Measurements from ENCODE around the gene HFE. TPM values are rescaled to one million over a fixed set of nuclear protein-coding genes. Genes with fewer than 3 reads are reported as not detected.
A peak's percentile ranks its signal among the peaks of the same experiment; 100 is the strongest.

Gene HFE
- total RNA-seq, 1 experiment from 2014 or later: not detected

- Histone ChIP-seq H4K20me1 (ENCODE audit: low read length) (peaks cover 17% of the 10 kb centered on the region), H3K9ac (ENCODE audit: low read length) (peak overlapping the region; percentile 89), H3K79me2 (ENCODE audit: low read length) (peaks cover 36% of the 10 kb centered on the region), H3K36me3 (ENCODE audit: low read depth, low read length) (peaks cover 3% of the 10 kb centered on the region; the same call in 1 of the 2 replicates), H3K9me3 (ENCODE audit: low read length) (no peaks in the 10 kb centered on the region), H3K27me3 (ENCODE audit: low read length) (no peaks in the 10 kb centered on the region), H3K27ac (ENCODE audit: low read length) (peak overlapping the region; percentile 94), H3K4me1 (ENCODE audit: insufficient read depth, low read length) (peaks cover 38% of the 10 kb centered on the region), H3K4me2 (ENCODE audit: low read length) (peak overlapping the region; percentile 80), H2AFZ (ENCODE audit: low read length) (peak overlapping the region; percentile 54), H3K4me3 (ENCODE audit: low read length) (peak overlapping the region; percentile 96), H3K9me2 (replicated peaks; ENCODE audit: low read length) (no peaks in the 10 kb centered on the region), H3F3A (ENCODE audit: low read length, unreplicated experiment) (peaks cover 5% of the 10 kb centered on the region)
- no peak for ATAC-seq
- intact Hi-C loops (cut with micrococcal nuclease): loop anchor here (1.0 to 10.0 kb wide), 3 partner anchors 65 to 1714 kb away; a partner anchor contains a TSS
- ChIA-PET CTCF (no interaction called here), POLR2A (ENCODE audit: unreplicated experiment) (no interaction called here)
- no TSS peak for BruUV-seq (replicated peaks)
- TF ChIP-seq, protein P1, sequence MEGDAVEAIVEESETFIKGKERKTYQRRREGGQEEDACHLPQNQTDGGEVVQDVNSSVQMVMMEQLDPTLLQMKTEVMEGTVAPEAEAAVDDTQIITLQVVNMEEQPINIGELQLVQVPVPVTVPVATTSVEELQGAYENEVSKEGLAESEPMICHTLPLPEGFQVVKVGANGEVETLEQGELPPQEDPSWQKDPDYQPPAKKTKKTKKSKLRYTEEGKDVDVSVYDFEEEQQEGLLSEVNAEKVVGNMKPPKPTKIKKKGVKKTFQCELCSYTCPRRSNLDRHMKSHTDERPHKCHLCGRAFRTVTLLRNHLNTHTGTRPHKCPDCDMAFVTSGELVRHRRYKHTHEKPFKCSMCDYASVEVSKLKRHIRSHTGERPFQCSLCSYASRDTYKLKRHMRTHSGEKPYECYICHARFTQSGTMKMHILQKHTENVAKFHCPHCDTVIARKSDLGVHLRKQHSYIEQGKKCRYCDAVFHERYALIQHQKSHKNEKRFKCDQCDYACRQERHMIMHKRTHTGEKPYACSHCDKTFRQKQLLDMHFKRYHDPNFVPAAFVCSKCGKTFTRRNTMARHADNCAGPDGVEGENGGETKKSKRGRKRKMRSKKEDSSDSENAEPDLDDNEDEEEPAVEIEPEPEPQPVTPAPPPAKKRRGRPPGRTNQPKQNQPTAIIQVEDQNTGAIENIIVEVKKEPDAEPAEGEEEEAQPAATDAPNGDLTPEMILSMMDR (conservative IDR thresholded peaks at IDR 0.05; ENCODE audit: low read depth, low read length): no peak
- no peak for TF ChIP-seq EZH2 (IDR thresholded peaks at IDR 0.05; ENCODE audit: low read length, unreplicated experiment)
- no peak for TF ChIP-seq EZH2phosphoT487 (IDR thresholded peaks at IDR 0.05; ENCODE audit: borderline replicate concordance, low read length)
- DNase-seq: no peak
Observed at GRCh38 chr6:26120807-26121140, 33.5 kb downstream of the HFE start.

- no TSS peak for BruUV-seq (replicated peaks)
- H3K4me1 ChIP-seq (ENCODE audit: insufficient read depth, low read length): peaks cover 38% of the 10 kb centered on the region
- no peak for ATAC-seq
Observed at GRCh38 chr6:26121141-26122004, 34.1 kb downstream of the HFE start.

More at GRCh38 chr6:26121141-26122004, 34.1 kb downstream of the HFE start:
- Histone ChIP-seq H3K9me3 (ENCODE audit: low read length) (no peaks in the 10 kb centered on the region), H3K27me3 (ENCODE audit: low read length) (no peaks in the 10 kb centered on the region), H3K4me3 (ENCODE audit: low read length) (peak overlapping the region; percentile 96), H3K4me2 (ENCODE audit: low read length) (peak overlapping the region; percentile 80), H3K36me3 (ENCODE audit: low read depth, low read length) (peaks cover 3% of the 10 kb centered on the region; the same call in 1 of the 2 replicates), H3K9ac (ENCODE audit: low read length) (peak overlapping the region; percentile 89), H4K20me1 (ENCODE audit: low read length) (peaks cover 22% of the 10 kb centered on the region), H3K27ac (ENCODE audit: low read length) (peak overlapping the region; percentile 94), H3K9me2 (replicated peaks; ENCODE audit: low read length) (no peaks in the 10 kb centered on the region), H2AFZ (ENCODE audit: low read length) (peak overlapping the region; percentile 54), H3K79me2 (ENCODE audit: low read length) (peaks cover 42% of the 10 kb centered on the region), H3F3A (ENCODE audit: low read length, unreplicated experiment) (peaks cover 5% of the 10 kb centered on the region)
- DNase-seq: peak; percentile 74
- intact Hi-C loops (cut with micrococcal nuclease): loop anchor here (1.0 to 10.0 kb wide), 7 partner anchors 17 to 1713 kb away; a partner anchor contains a TSS
- TF ChIP-seq EZH2phosphoT487 (IDR thresholded peaks at IDR 0.05; ENCODE audit: borderline replicate concordance, low read length) (no peak), EZH2 (IDR thresholded peaks at IDR 0.05; ENCODE audit: low read length, unreplicated experiment) (no peak)
- TF ChIP-seq, protein P1 (conservative IDR thresholded peaks at IDR 0.05; ENCODE audit: low read depth, low read length): no peak
- ChIA-PET CTCF (no interaction called here), POLR2A (ENCODE audit: unreplicated experiment) (no interaction called here)

All from PC-3 (cell line).